CD4-positive, alpha-beta T cell treated with Interleukin-15 for 4 hours (primary cell): ENCODE data around the gene RNU1-4.
"Not testable (repeated sequence)": the region's sequence is repeated elsewhere in the genome, so short reads cannot be mapped to it uniquely, and the experiment has no call there.

Experiments used
- DNase-seq: peaks from one replicate; pipeline ENCODE4 v3.0.0-alpha.2; 2020; ENCODE audit warnings: low spot score

The RNU1-4 gene

DNA sequence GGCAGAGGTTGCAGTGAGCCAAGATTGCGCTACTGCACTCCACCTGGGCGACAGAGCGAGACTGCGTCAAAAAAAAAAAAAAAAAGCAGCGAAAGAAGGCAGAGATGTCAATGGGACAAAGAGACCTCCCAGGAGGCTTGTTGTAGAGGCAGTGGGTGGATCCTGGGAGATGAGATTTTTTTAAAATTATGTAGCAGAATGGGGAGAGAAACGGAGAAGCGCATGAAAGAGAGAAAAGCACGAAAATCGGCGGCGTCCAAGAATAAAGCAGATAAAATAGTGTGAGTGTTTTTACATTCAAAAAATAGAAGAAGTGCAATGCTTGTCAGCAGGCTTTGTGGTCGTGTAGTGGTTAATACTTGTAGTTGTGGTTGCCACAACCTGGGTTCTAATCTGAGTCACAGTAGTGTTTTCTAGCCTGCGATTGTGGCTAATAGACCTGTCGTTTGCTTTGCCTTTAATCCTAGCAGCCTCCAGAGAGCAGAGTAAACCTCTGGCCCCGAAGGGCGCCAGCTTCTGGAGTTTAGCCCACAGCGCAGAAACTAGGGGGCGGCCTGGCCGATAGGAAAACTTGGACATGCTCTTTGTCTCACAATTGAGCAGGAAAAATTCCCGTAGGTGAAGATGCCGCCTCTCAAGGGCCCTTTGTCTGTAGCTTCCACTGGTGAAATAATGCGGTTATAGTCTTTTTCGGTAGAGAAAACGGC, 11.9 kb upstream of the RNU1-4 start:
- not testable (repeated sequence) for DNase-seq

DNA sequence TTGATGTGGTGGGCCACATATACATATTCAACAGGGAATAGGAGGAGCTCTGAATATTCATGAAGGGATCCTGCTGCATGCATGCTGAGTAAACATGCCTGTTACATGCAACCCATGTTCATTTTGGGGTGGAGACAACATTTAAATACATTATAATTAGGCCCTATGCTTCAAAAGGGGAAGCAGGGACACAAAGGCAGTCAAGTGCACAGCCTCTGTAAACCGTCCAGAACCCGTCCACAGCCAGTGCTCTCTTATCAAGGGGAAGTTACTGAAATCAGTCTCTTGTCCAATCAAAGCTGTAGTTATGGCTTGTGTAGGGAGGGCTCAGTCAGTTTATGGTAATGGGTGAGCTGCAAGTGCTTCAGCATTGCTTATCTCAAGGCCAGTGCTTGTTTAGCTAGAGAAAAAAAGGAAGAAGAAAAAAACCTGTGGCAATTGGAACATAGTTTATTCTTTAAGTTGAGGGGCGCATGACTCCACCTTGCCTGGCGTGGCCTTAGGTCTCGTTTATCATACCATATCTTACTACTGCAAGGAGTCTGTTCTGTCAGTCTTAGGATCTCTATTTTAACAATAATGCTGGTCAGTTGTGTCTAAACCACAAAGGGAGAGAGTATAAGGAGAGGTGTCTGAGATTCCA, 7.9 kb upstream of the RNU1-4 start:
- DNase-seq = not testable (repeated sequence)

DNA sequence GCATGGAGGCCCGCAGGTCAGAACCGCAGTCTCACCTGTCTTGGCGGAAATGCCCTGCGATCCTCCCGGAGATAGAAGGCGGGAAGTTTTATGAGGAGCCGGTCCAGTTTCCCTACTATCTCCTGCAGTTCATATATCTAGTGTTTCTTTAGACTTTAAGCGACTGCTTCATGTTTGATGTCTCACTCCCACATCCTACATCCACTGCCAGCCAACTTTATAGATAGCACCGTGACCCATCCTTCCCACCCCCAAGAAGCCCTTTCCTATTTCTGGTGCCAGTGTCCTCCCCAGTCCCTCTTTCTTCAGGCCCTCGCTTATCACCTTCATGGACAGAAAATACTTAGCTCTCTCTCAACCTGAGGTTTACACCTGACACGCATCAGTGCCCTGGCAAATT, 914 bp downstream of the RNU1-4 start:
- DNase-seq = not testable (repeated sequence)

DNA sequence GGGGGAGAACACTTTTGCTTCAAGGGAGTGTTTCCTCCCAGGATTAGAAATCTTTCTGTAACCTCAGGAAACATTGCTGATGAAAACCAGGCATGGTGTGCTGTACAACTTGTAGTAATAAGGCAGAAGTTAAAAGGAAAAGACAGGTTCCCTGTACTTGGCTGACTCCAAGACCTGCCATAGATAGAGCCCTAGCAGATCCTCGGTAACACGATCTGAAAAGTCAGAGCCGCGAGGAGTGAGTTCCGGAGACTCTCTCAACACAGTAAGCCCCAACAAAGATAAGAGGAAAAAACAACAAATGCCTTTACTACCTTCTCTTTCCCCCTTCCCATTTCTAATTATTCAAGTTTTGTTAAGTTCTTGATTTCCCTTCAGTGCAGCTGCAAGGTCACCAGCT, 7.3 kb downstream of the RNU1-4 start:
- DNase-seq = not testable (repeated sequence)

DNA sequence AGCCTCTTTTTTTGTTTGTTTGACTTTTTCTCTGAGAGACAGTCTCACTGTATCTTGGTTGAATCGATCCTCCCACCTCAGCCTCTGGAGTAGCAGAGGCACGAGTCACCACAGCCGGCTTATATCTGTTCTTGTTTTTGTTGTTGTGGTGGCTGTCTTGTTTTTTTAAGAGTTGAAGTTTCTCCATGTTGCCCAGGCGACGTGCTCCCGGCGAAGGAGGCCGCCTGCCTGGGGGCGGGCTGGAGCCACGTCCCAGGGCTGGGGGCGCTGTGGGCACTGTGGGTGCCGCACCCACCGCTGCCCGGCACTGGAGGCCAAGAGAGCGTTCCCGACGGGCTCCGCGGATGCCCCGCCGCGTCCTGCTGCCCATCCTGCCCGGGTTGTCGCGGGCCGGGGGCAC, 8.4 kb downstream of the RNU1-4 start:
- DNase-seq = not testable (repeated sequence)

DNA sequence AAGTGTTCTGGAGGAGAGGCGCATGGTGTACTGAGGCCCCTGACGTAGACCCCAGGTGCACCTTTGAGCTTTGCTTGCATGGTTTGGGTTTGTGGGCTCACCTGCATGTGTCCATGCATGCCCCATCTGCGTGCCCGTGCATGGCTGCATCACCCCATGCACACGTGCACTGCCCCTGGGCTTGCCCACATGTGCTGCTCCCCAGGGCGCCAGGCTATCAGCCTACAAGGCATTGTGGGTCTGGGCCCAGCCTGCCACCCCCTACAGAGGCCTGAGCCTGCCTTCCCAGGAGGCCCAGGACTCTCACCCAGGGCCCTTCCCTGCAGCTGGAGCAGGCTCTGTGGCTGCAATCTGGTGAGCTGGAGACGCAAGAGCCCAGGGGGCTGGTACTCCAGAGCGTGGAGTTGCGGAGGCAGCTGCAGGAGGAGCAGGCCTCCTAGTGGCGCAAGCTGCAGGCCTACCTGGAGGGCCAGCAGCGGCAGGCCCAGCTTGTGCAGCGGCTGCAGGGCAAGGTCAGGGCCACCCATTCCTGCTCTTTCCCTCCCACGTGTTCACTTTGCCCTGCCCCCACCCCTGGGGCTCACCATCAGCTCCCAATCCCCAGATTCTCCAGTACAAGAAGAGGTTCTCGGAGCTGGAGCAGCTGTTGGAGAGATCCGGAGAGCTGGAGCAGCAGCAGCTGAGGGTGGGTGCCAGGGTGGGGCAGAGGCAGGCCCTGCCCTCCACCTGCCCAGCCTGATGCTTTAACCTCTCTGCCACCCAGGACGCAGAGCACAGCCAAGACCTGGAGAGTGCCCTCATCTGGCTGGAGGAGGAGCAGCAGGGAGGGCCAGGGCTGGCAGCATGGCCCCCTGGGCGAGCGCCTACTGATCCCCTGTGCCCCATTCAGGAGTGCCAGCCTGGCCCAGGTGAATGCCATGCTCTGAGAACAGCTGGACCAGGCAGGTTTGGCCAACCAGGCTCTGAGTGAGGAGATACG, 9.9 kb downstream of the RNU1-4 start:
- not testable (repeated sequence) for DNase-seq

DNA sequence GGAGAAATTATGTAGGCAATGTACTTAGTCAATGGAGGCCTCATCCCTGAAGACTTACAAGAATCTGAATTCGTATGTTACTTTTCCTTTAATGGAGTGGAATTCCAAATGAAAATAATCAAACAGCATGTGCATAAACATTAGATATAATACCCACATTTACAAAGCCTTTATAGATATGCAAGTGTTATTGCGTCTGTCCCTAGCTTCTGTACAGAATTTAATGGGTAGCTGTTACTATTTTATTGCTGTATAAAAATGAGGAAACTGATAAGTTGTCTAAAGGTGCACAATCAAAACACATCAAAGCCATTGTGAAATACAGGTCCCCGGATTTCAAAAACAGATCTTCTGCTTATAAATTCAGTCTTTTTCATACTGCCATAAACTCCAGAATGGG, 12.5 kb downstream of the RNU1-4 start:
- not testable (repeated sequence) for DNase-seq

DNA sequence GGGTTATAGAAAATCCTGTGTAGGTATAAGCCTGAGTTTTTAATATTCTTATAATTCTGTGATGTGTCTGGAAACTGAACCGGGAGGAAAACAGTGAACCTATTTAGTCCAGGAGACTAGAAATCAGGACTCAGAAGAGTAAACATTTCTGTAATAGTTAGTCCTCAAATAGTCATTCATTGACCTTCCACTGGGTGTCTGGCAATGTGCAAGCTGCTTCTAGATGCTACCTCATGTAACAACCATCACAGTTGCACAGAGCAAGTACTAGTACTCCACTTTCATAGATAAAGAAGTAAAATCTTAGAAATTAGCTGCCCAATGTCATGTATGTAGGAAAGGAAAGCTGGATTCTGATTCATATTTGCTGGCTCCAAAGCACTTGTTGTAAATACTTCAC, 15.1 kb downstream of the RNU1-4 start:
- DNase-seq = not testable (repeated sequence)

DNA sequence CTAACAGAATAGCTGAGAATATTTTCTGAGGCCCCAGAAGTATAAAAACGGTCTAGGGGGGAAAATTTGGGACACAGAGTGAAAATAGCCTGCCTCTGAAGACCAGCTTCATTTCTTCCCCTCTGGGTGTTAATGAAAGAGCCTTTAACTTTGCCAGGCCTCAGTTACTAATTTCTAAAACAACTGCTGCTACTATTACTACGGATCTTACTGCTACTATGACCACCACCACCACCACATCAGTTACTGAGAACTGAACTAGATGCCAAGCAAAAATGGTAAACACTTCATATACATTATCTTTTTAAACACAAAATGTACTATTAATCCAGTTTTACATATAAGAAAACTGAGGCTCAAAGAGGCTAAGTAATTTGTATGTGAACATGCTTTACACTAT, 15.6 kb downstream of the RNU1-4 start:
- DNase-seq = not testable (repeated sequence)

DNA sequence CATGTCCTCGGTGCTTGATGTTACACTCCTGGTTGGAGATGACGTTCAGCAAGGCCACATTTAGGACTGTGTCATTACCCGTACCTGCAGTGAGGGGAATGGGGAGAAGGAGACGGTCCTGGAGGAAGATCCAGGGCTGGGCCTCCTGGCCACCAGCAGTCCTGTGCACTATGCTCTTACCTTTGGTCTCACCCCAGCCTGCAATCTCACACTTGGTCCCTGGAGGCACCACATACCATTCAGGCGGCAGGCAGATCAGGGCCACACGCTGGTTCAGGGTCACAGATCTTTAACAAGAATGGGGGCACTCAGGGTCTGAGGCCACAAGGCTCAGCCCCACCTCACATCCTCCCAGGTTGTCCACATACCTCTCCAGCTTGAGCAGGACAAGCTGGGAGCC, 17.3 kb downstream of the RNU1-4 start:
- DNase-seq = not testable (repeated sequence)

DNA sequence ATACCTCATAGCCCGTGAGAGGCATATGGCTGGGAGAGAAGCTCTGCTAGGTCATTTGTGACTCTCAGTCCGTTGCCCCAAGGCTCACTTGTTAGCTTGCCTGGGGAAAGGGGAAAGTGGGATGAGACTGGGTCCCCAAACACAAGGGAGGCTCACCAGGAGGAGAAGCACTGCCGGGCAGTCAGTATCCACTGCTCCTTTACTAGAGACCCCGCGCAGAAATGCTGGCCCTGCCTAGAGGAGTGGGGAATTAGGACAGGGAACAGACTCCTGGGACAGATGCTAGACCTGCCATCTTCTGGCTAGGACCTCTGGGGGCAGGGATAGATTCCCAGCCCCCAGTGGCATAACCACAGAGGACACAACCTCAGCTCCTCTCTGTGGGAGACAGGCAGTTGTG, 17.7 kb downstream of the RNU1-4 start:
- DNase-seq = not testable (repeated sequence)

DNA sequence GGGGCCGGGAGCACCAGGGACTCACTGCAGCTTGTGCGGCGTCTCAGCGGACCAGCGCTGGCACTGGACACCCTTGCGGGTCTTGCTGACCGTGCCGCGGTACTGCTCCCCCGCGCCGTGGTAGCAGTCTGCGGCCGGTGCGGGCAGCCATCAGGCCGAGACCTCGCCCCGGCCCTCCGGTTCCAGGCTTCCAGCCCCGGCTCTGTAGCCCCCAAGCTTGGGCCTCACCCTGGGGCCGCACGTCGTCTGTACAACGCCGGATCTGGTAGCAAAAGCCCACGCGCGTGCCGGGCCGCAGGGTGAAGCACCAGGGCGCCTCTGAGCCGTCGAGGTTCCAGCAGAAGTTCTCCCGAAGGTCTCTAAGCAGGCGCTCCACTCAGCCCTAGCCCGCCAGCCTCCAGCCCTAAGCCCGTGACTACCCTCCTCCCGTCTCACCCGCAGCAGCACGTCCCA, 18.8 kb downstream of the RNU1-4 start:
- not testable (repeated sequence) for DNase-seq

DNA sequence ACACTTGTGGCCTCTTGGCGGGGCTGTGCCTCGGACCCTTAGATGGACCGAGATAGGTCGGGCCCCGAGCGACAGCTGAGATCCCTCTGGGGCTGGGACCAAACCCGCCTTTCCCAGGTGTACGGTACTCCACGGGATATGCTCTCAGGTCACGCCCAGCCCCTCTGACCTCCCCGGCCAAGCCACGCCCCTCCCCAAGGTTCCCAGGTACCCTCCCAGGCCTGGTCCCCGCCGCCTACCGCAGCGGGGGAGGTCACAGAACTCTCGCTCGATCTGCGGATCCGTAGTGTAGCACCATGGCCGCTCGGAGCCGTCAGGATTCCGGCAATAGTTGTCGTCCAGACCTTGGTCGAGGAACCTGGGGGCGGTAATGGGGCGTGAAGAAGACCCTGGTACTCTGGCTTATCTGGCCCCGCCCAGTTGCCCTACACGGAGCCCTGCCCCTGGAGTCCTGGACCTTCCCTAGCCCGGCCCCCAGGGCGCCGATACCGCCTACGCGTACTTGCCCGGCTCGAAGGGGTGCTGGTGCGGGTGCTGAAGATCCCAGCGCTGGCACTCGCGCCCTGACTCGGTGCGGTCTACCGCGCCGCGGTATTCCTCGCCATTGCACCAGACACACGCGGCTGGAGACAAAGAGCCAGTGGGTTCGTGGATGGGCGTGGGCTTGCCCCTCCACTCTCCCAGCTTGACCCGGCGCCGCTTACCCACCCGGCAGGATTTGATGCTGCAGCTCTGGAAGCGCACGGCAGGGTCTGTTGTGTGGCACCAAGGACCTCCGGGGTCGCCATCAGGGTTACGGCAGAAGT, 19.5 kb downstream of the RNU1-4 start:
- not testable (repeated sequence) for DNase-seq

DNA sequence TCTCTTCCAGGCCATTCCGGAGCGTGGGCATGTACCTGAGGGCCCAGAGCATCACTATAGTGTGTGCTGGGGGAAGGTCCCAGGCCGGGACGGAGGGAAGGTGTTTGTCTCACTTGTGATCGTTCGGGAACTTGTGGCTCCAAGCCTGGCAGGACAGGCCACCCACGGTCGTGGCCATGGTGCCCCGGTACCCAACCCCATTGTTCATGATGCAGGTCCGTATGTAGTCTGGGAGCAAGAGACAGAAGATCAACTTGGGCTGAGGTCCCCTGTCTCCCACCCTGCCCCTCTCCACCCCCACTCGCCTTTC, 20.1 kb downstream of the RNU1-4 start:
- not testable (repeated sequence) for DNase-seq

DNA sequence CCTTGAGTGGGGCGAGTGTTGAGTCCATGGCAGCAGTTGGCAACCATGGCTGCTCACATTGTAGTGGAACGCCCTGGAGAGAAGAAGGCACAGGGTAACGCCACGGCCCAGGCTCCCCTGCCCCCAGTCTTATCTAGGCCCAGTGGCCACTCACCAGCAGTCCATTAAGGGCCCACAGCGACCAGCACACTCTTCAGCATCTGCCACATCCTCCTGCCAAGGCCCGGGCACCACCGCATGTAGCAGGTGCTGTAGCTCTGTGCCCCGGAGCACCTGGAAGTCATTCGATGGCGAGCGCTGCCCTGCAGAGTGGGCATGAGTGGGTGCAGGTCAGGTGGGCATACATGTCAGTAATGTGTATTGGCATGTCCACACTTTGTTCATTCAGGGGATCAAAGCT, 20.5 kb downstream of the RNU1-4 start:
- DNase-seq = not testable (repeated sequence)

DNA sequence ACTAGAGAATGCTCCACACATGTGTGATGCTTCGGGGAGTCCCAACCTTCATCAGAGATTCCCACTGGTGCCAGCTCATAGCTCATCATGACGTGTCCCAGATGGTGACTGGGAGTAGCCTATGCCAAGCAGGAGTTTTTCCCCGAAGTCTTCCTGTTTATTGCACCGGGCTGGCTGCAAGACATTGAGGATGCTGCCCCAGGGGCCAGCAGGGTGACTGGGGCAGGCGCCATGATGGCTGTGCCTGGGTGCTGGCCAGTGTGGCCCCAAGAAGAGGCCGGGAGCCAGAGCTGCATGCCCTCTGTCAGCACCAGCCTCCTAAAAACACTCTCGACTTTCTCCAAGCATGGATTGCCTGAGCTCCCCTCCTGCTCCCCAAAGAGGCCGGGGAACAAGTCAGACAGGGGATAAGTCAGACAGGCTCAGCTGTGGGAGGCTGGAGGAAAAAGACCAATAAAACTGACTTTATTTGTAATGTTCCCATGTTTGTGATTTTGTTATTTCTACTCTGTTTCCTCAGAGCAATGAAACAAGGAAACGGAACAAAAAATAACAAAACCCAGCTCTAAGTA, 24.0 kb downstream of the RNU1-4 start:
- DNase-seq = not testable (repeated sequence)

DNA sequence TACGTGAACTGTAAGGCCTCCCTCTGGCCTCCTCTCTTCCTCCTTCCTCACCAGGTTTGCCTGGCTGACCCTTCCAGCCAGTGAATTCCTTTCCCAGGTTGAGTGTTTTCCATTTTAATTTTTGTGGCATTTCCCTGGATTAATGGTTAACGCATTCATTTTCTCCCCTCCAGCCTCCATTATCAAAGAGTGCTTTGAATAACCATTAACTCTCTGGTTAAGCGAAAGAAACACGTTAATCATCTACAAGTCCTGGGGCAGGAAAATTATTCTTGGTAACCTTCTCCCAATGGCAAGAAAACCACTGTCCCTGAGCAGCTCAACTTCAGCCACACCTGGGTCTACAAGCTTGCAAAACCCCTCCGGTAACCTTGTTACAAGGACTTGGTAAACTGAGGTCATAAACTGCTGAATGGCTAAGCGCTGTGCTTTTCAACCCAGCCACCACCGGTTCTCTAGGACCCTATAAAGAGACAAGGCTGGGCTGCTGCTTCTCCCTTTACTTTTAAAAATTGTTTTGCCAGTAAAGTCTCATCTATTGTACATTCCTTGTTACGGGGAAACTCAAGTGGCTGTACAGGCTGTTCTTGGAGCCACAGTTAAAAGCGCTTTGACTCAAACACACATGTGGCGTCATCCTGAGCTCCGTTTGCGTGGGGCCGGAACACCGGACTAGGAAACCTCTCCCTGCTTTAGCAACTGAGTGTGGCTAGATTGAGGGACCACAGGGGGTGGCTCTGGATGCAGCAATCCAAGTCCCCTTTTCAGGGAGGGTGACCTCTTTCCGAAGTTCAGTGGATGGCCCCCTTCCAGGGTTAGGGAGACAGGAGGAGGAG, 24.7 kb downstream of the RNU1-4 start:
- DNase-seq = not testable (repeated sequence)

DNA sequence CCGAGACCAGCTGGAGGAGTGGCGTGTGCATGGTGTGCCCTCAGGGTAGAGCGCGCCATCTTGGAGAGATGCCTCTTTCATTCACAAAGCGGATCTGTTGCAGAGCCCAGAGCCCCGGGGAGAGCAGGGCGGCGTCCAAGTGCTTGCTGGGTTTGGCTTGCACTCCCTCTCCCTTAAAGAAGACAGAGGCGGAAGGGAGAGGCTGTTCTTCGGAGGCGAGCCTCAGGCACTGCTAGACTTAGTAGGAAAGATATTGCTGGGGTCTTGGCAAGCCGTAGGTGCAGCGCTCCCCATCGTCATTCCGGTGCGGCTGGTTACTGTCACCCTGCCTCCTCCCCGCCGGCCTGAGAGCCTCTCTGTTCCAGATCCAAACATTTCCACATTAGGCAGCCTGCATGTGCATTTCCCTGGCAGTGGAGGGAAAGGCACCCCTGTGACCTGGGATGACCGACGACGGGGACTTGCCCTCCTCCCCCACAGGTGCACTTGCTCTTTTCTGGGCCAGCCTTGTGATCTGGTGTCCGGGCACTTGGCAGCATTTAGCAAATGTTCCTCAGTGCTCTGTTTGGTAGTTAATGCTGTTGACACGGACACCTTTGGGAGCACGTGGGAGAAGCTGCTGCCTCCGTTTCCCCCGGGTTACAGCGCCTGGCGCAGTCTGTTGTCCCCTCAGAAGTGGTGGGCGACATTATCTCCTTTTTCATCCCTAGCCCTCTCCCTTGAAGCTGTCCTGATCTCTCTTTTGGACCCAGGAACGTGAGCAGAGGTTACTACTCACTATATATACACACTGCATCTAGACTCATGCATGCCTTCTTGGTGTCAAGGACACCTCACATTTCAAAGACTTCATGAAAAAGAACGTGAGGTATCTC, 25.7 kb downstream of the RNU1-4 start:
- DNase-seq = not testable (repeated sequence)

DNA sequence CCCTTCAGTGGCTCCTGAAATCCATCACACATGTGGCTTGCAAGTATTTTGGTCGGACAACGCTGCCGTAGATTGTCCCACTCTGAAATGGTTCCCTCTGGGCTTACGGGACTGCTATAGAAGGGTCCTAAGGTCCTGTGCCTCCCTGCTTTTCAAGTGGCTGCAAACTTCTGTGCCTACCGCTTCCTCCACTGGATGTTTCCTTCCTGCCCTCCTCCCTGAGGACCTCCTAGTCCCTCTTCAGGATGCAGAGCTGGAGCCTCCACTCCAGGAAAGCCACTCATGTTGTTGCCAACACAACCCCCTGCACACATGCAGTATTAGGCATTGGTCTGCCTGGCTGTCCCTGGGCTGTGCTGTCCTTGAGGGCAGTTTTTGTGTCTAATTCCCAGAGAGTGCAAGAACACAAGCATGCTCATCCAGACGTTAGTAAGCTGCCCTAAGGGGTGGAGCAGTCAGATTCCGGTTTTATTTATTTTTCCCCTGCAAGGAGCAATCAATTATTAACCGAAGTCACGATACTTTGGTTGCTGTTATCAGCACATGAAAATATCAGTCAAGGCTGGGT, 26.5 kb downstream of the RNU1-4 start:
- not testable (repeated sequence) for DNase-seq
